ENCODE results near the gene CAPN8.

DNA sequence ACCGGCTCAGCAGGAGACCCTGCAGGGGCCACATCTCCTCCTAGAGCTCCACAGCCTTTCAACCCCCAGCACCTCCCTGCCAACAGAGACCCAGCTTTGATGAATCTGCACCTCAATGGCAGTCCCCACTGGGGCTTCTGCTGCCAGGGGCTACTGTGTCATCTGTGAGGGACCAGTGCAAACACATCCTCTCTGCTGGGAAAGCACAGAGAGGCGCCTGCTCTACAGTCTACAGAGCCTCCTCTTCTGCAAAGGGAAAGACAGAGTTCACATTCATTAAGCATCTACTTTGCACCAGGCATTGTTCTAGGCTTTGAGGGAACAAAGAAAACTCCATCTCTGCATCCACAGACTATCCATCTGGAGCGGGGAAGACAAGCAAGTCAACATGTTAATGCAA, 125.8 kb downstream of the CAPN8 start:
- TF ChIP-seq, protein P1, sequence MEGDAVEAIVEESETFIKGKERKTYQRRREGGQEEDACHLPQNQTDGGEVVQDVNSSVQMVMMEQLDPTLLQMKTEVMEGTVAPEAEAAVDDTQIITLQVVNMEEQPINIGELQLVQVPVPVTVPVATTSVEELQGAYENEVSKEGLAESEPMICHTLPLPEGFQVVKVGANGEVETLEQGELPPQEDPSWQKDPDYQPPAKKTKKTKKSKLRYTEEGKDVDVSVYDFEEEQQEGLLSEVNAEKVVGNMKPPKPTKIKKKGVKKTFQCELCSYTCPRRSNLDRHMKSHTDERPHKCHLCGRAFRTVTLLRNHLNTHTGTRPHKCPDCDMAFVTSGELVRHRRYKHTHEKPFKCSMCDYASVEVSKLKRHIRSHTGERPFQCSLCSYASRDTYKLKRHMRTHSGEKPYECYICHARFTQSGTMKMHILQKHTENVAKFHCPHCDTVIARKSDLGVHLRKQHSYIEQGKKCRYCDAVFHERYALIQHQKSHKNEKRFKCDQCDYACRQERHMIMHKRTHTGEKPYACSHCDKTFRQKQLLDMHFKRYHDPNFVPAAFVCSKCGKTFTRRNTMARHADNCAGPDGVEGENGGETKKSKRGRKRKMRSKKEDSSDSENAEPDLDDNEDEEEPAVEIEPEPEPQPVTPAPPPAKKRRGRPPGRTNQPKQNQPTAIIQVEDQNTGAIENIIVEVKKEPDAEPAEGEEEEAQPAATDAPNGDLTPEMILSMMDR (IDR thresholded peaks at IDR 0.05), result no peak
- no peak for TF ChIP-seq POLR2A (IDR thresholded peaks at IDR 0.05)

All from right lobe of liver (tissue), 4 donors.